ENCODE measurements around the gene MEGF9.

Gene MEGF9

DNA sequence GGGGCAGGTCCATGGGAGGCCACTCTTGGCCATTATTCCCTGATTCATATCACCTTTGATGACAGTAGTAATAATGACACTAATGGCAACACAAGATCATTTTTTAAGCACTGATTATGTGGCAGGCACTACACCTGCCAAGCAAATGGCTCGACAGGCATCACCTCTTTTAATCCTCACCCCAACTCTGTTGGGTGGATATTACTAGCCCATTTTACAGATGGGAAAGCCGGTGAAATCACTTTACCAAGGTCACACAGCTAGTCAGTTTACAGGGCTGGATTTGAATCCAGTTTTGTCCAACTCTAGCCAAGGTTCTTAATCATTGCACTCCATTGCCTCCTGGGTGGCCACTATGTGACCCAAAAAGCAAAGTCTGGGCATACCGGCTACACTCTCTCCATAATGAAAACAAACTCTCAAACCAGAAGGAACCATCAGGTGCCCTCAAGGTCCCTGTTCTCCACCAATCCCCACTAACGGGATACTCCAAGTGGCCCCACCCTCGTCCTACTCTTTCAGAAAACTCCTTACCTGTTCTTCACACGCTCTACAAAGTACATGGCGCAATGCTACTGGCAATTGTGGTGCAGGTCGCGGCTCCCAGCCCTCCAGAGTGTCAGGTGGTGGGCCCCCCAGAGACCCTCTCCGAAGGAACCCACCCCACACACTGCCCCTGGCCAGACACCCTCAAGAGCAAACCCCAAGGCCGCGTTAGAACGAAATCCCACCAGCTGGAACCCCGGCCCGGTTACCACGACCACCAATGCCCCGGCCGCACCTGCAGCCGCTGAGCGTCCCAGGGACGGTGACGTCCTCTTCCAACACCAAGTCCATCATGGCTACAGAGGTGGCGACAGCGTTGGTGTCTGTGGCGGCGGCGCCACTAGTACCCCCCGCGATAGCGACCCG, 134.9 kb downstream of the MEGF9 start:
- DNase-seq (ENCODE audit: insufficient read length, low spot score): no peak
- no peak for TF ChIP-seq SPI1 (IDR thresholded peaks at IDR 0.05; ENCODE audit: low read depth, low read length)
- no peak for TF ChIP-seq POLR2A (IDR thresholded peaks at IDR 0.05; ENCODE audit: low read depth, low read length)
- TF ChIP-seq TAF1 (IDR thresholded peaks at IDR 0.05; ENCODE audit: low read depth, low read length): no peak
- TF ChIP-seq POU2F2 (IDR thresholded peaks at IDR 0.05; ENCODE audit: low read depth, low read length): no peak
- no peak for TF ChIP-seq POLR2AphosphoS5 (IDR thresholded peaks at IDR 0.05; ENCODE audit: low read depth, low read length)
- no peak for TF ChIP-seq PAX5 (IDR thresholded peaks at IDR 0.05; ENCODE audit: insufficient read depth, low read length, severe bottlenecking)
- no peak for FAIRE-seq

- TF ChIP-seq POU2F2 (IDR thresholded peaks at IDR 0.05; ENCODE audit: low read depth, low read length) (no peak), POLR2A (IDR thresholded peaks at IDR 0.05; ENCODE audit: low read depth, low read length) (no peak), POLR2AphosphoS5 (IDR thresholded peaks at IDR 0.05; ENCODE audit: low read depth, low read length) (no peak), PAX5 (IDR thresholded peaks at IDR 0.05; ENCODE audit: insufficient read depth, low read length, severe bottlenecking) (no peak), SPI1 (IDR thresholded peaks at IDR 0.05; ENCODE audit: low read depth, low read length) (no peak), TAF1 (IDR thresholded peaks at IDR 0.05; ENCODE audit: low read depth, low read length) (no peak)
- DNase-seq (ENCODE audit: insufficient read length, low spot score) (no peak), FAIRE-seq (no peak)
Measured at GRCh38 chr9:120574473-120574872, 139.8 kb downstream of the MEGF9 start.

DNA sequence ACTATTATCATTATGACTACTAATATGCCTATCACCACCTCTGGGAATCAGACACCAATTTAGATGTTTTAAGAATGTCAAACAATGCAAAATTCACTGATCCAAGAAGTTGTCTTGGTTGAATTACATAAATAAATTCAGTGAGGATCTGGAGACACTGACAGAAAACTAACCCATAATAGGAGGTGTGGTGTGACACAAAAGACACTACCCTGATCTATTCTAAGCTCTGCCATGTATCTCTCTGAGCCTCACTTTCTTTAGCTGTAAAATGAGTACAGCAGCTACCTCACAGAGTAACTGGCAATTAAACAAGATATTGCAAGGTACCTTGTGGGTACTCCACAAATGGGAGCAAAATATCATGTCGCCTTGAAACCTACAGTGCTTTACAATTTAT, 141.8 kb downstream of the MEGF9 start:
- no peak for TF ChIP-seq POLR2AphosphoS5 (IDR thresholded peaks at IDR 0.05; ENCODE audit: low read depth, low read length)
- TF ChIP-seq SPI1 (IDR thresholded peaks at IDR 0.05; ENCODE audit: low read depth, low read length): no peak
- no peak for TF ChIP-seq POLR2A (IDR thresholded peaks at IDR 0.05; ENCODE audit: low read depth, low read length)
- no peak for TF ChIP-seq TAF1 (IDR thresholded peaks at IDR 0.05; ENCODE audit: low read depth, low read length)
- TF ChIP-seq PAX5 (IDR thresholded peaks at IDR 0.05; ENCODE audit: insufficient read depth, low read length, severe bottlenecking): no peak
- no peak for TF ChIP-seq POU2F2 (IDR thresholded peaks at IDR 0.05; ENCODE audit: low read depth, low read length)
- no peak for FAIRE-seq
- no peak for DNase-seq (ENCODE audit: insufficient read length, low spot score)

- FAIRE-seq (no peak), DNase-seq (ENCODE audit: insufficient read length, low spot score) (no peak)
- TF ChIP-seq TAF1 (IDR thresholded peaks at IDR 0.05; ENCODE audit: low read depth, low read length): no peak
- no peak for TF ChIP-seq POLR2A (IDR thresholded peaks at IDR 0.05; ENCODE audit: low read depth, low read length)
- no peak for TF ChIP-seq POLR2AphosphoS5 (IDR thresholded peaks at IDR 0.05; ENCODE audit: low read depth, low read length)
- no peak for TF ChIP-seq POU2F2 (IDR thresholded peaks at IDR 0.05; ENCODE audit: low read depth, low read length)
- no peak for TF ChIP-seq PAX5 (IDR thresholded peaks at IDR 0.05; ENCODE audit: insufficient read depth, low read length, severe bottlenecking)
- no peak for TF ChIP-seq SPI1 (IDR thresholded peaks at IDR 0.05; ENCODE audit: low read depth, low read length)
Measured at GRCh38 chr9:120571443-120572257, 142.6 kb downstream of the MEGF9 start.

DNA sequence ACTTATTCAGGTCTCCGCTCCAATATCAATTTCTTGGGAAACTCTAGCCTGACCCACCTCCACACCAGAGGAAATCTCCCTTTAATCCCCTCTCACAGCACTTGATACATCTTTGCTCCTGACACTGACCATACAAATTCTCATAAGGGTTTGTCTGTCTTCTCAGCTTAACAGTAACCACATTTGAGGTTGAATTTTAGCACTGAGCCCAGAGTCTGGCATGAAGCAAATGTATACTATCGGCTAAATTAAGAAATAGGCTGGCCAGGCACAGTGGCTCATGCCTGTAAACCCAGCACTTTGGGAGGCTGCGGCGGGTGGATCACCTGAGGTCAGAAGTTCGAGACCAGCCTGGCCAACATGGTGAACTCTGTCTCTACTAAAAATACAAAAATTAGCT, 144.0 kb downstream of the MEGF9 start:
- no peak for FAIRE-seq
- DNase-seq (ENCODE audit: insufficient read length, low spot score): no peak
- no peak for TF ChIP-seq SPI1 (IDR thresholded peaks at IDR 0.05; ENCODE audit: low read depth, low read length)
- no peak for TF ChIP-seq POU2F2 (IDR thresholded peaks at IDR 0.05; ENCODE audit: low read depth, low read length)
- no peak for TF ChIP-seq POLR2AphosphoS5 (IDR thresholded peaks at IDR 0.05; ENCODE audit: low read depth, low read length)
- no peak for TF ChIP-seq TAF1 (IDR thresholded peaks at IDR 0.05; ENCODE audit: low read depth, low read length)
- no peak for TF ChIP-seq PAX5 (IDR thresholded peaks at IDR 0.05; ENCODE audit: insufficient read depth, low read length, severe bottlenecking)
- TF ChIP-seq POLR2A (IDR thresholded peaks at IDR 0.05; ENCODE audit: low read depth, low read length): no peak

- TF ChIP-seq POU2F2 (IDR thresholded peaks at IDR 0.05; ENCODE audit: low read depth, low read length) (no peak), SPI1 (IDR thresholded peaks at IDR 0.05; ENCODE audit: low read depth, low read length) (no peak), POLR2A (IDR thresholded peaks at IDR 0.05; ENCODE audit: low read depth, low read length) (no peak), POLR2AphosphoS5 (IDR thresholded peaks at IDR 0.05; ENCODE audit: low read depth, low read length) (no peak), PAX5 (IDR thresholded peaks at IDR 0.05; ENCODE audit: insufficient read depth, low read length, severe bottlenecking) (no peak), TAF1 (IDR thresholded peaks at IDR 0.05; ENCODE audit: low read depth, low read length) (no peak)
- DNase-seq (ENCODE audit: insufficient read length, low spot score): no peak
- no peak for FAIRE-seq
Measured at GRCh38 chr9:120569556-120569955, 144.7 kb downstream of the MEGF9 start.

- no peak for DNase-seq (ENCODE audit: insufficient read length, low spot score)
- FAIRE-seq: no peak
- no peak for TF ChIP-seq PAX5 (IDR thresholded peaks at IDR 0.05; ENCODE audit: insufficient read depth, low read length, severe bottlenecking)
- TF ChIP-seq TAF1 (IDR thresholded peaks at IDR 0.05; ENCODE audit: low read depth, low read length): no peak
- TF ChIP-seq POLR2A (IDR thresholded peaks at IDR 0.05; ENCODE audit: low read depth, low read length): no peak
- no peak for TF ChIP-seq SPI1 (IDR thresholded peaks at IDR 0.05; ENCODE audit: low read depth, low read length)
- TF ChIP-seq POU2F2 (IDR thresholded peaks at IDR 0.05; ENCODE audit: low read depth, low read length): no peak
- TF ChIP-seq POLR2AphosphoS5 (IDR thresholded peaks at IDR 0.05; ENCODE audit: low read depth, low read length): no peak
Measured at GRCh38 chr9:120568816-120569215, 145.5 kb downstream of the MEGF9 start.

DNA sequence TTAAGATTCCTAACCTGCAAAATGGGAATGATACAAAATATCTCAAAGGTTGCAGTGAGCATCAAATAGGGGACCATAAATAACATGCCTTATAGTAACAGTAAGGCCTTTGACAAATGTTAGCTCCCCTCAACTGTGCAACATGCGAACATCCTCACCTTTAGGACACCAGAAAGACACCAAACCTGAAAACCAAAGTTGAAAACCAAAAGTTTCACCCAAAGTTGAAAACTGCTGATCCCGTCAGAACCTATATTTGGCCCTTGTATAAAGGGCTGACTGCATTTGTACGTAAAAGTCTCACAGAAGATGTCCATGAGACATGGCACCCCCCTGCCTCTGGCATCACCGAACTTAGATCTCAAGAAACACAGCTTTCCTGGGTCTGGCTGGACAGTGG, 146.4 kb downstream of the MEGF9 start:
- TF ChIP-seq POLR2AphosphoS5 (IDR thresholded peaks at IDR 0.05; ENCODE audit: low read depth, low read length) (no peak), SPI1 (IDR thresholded peaks at IDR 0.05; ENCODE audit: low read depth, low read length) (no peak), POU2F2 (IDR thresholded peaks at IDR 0.05; ENCODE audit: low read depth, low read length) (no peak), PAX5 (IDR thresholded peaks at IDR 0.05; ENCODE audit: insufficient read depth, low read length, severe bottlenecking) (no peak), TAF1 (IDR thresholded peaks at IDR 0.05; ENCODE audit: low read depth, low read length) (no peak), POLR2A (IDR thresholded peaks at IDR 0.05; ENCODE audit: low read depth, low read length) (no peak)
- FAIRE-seq (no peak), DNase-seq (ENCODE audit: insufficient read length, low spot score) (no peak)

DNA sequence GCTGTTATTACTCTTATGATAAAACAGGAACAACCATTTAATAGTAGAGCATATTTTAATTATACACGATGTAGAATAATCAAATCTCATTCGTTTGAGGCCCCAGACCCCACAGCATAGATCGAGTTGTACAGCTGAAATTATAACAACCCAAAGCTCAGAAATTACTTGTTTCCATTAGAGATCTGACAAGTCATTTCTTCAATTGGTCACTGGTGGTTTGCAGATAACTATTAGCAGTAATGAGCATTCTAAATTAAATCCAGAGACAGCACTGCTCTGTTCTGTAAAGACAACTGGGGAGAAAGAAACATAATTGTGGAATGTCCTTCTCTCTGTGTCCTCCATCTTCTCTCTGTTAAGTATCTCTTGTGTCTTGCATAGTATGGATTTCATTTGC, 147.2 kb downstream of the MEGF9 start:
- no peak for TF ChIP-seq TAF1 (IDR thresholded peaks at IDR 0.05; ENCODE audit: low read depth, low read length)
- TF ChIP-seq POLR2AphosphoS5 (IDR thresholded peaks at IDR 0.05; ENCODE audit: low read depth, low read length): no peak
- TF ChIP-seq SPI1 (IDR thresholded peaks at IDR 0.05; ENCODE audit: low read depth, low read length): no peak
- TF ChIP-seq POU2F2 (IDR thresholded peaks at IDR 0.05; ENCODE audit: low read depth, low read length): no peak
- TF ChIP-seq POLR2A (IDR thresholded peaks at IDR 0.05; ENCODE audit: low read depth, low read length): no peak
- no peak for TF ChIP-seq PAX5 (IDR thresholded peaks at IDR 0.05; ENCODE audit: insufficient read depth, low read length, severe bottlenecking)

More for the DNA sequence above, 147.2 kb downstream of the MEGF9 start:
- DNase-seq (ENCODE audit: insufficient read length, low spot score) (no peak), FAIRE-seq (no peak)

All from GM12891 (cell line).